ENCODE data around the gene TMEM87B. TPM values are rescaled to one million over a fixed set of nuclear protein-coding genes. Genes with fewer than 3 reads are reported as not detected.

TMEM87B gene
- total and polyA plus RNA-seq, 4 donors = 11.2 to 26.4 (median 18.1) TPM

GRCh38 chr2:112148477-112148876 is 93.4 kb downstream of the TMEM87B start:
- Histone ChIP-seq H3K27me3 (ENCODE audit: control insufficient read depth in 3 of 3, insufficient read depth in 3 of 3, low read length in 2 of 3) (no peaks in the 10 kb centered on the region), H3K4me1 (ENCODE audit: control insufficient read depth in 5 of 5, insufficient read depth in 5 of 5, low read length in 5 of 5) (peaks cover 0 to 4% (median 0%) of the 10 kb centered on the region in 5 donors), H3K4me3 (no peak overlapping the region), H3K9ac (ENCODE audit: insufficient read depth in 1 of 2, low read length in 2 of 2) (no peak overlapping the region), H3K36me3 (ENCODE audit: control insufficient read depth in 4 of 4, insufficient read depth in 4 of 4, low read length in 4 of 4) (peaks cover 0 to 3% (median 0%) of the 10 kb centered on the region in 4 donors), H3K9me3 (ENCODE audit: control insufficient read depth in 4 of 4, insufficient read depth in 3 of 4, low read length in 3 of 4) (peaks cover 0 to 2% (median 0%) of the 10 kb centered on the region in 4 donors), H3K27ac (ENCODE audit: low read depth in 1 of 2, low read length in 1 of 2) (no peak overlapping the region)
- 89 to 90% methylated on average over 2 of the region's 2 CpGs for WGBS, 2 donors
- DNase-seq (no peak), ATAC-seq (ENCODE audit: insufficient read depth, low FRiP score) (no peak)
- no peak for TF ChIP-seq CTCF (IDR thresholded peaks at IDR 0.05; ENCODE audit: control extremely low read depth, extremely low read depth)

GRCh38 chr2:112149194-112149593 is 94.1 kb downstream of the TMEM87B start:
- Histone ChIP-seq H3K27ac (ENCODE audit: low read depth in 1 of 2, low read length in 1 of 2) (no peak overlapping the region), H3K9me3 (ENCODE audit: control insufficient read depth in 4 of 4, insufficient read depth in 3 of 4, low read length in 3 of 4) (peaks cover 0 to 2% (median 0%) of the 10 kb centered on the region in 4 donors), H3K27me3 (ENCODE audit: control insufficient read depth in 3 of 3, insufficient read depth in 3 of 3, low read length in 2 of 3) (no peaks in the 10 kb centered on the region), H3K4me3 (no peak overlapping the region), H3K36me3 (ENCODE audit: control insufficient read depth in 4 of 4, insufficient read depth in 4 of 4, low read length in 4 of 4) (peaks cover 0 to 3% (median 0%) of the 10 kb centered on the region in 4 donors), H3K9ac (ENCODE audit: insufficient read depth in 1 of 2, low read length in 2 of 2) (no peak overlapping the region), H3K4me1 (ENCODE audit: control insufficient read depth in 5 of 5, insufficient read depth in 5 of 5, low read length in 5 of 5) (peaks cover 0 to 4% (median 0%) of the 10 kb centered on the region in 5 donors)
- no peak for DNase-seq
- no peak for ATAC-seq (ENCODE audit: insufficient read depth, low FRiP score)
- TF ChIP-seq CTCF (IDR thresholded peaks at IDR 0.05; ENCODE audit: control extremely low read depth, extremely low read depth) = no peak
- 92 to 98% methylated on average over 5 of the region's 5 CpGs for WGBS, 2 donors

- Histone ChIP-seq H3K4me1 (ENCODE audit: control insufficient read depth in 5 of 5, insufficient read depth in 5 of 5, low read length in 5 of 5) (peaks cover 0 to 4% (median 0%) of the 10 kb centered on the region in 5 donors), H3K9ac (ENCODE audit: insufficient read depth in 1 of 2, low read length in 2 of 2) (no peak overlapping the region), H3K36me3 (ENCODE audit: control insufficient read depth in 4 of 4, insufficient read depth in 4 of 4, low read length in 4 of 4) (peaks cover 0 to 3% (median 0%) of the 10 kb centered on the region in 4 donors), H3K27me3 (ENCODE audit: control insufficient read depth in 3 of 3, insufficient read depth in 3 of 3, low read length in 2 of 3) (no peaks in the 10 kb centered on the region), H3K27ac (ENCODE audit: low read depth in 1 of 2, low read length in 1 of 2) (no peak overlapping the region), H3K4me3 (no peak overlapping the region), H3K9me3 (ENCODE audit: control insufficient read depth in 4 of 4, insufficient read depth in 3 of 4, low read length in 3 of 4) (peaks cover 0 to 2% (median 0%) of the 10 kb centered on the region in 4 donors)
- no peak for TF ChIP-seq CTCF (IDR thresholded peaks at IDR 0.05; ENCODE audit: control extremely low read depth, extremely low read depth)
- 81 to 90% methylated on average over 7 of the region's 7 CpGs for WGBS, 2 donors
- no peak for DNase-seq
- no peak for ATAC-seq (ENCODE audit: insufficient read depth, low FRiP score)
Measured at GRCh38 chr2:112149866-112150435, 94.9 kb downstream of the TMEM87B start.
